ENCODE data around the gene ATP2C2.
"Not testable (repeated sequence)": the region's sequence is repeated elsewhere in the genome, so short reads cannot be mapped to it uniquely, and the experiment has no call there.

GRCh38 chr16:84451010-84451676 lies 82.8 kb downstream of the ATP2C2 start:
- not testable (repeated sequence) for TF ChIP-seq CTCF (conservative IDR thresholded peaks at IDR 0.05; ENCODE audit: low read depth, low read length); EZH2phosphoT487 (IDR thresholded peaks at IDR 0.05; ENCODE audit: borderline replicate concordance, low read length)
